AG04450 (cell line): ENCODE results near the gene SERINC4. TPM values are rescaled to one million over a fixed set of nuclear protein-coding genes. Genes with fewer than 3 reads are reported as not detected.
A peak's percentile ranks its signal among the peaks of the same experiment; 100 is the strongest.

Experiments used
- CTCF ChIA-PET: fragments of 300-600, 350-600 bp; formaldehyde crosslinking; extraction: SDS; loops from one replicate; lab custom pipeline; 2022; ENCODE audit warnings: antibody characterized with exemption, inconsistent platforms; lab: Charles Lee
- POLR2A ChIA-PET: fragments of 350-600 bp; formaldehyde crosslinking; extraction: SDS; loops from one replicate; lab custom pipeline; 2021; ENCODE audit warnings: antibody characterized with exemption, inconsistent platforms; lab: Yijun Ruan, JAX
- DNase-seq: peaks from one replicate; pipeline ENCODE4 v3.0.0-alpha.2; 2011; ENCODE audit warnings: low read depth, low spot score
- H3K27ac ChIP-seq: one replicate; pipeline ENCODE4 v1.5.1; 2012; ENCODE audit warnings: low read depth, low read length, control low read depth
- H3K27me3 ChIP-seq: one replicate; pipeline ENCODE4 v1.6.0; 2012; ENCODE audit warnings: low read length; ENCODE audit not compliant: control insufficient read depth, insufficient read depth
- H3K4me3 ChIP-seq: 2 replicates; pipeline ENCODE4 v1.5.1; 2011; ENCODE audit warnings: mild to moderate bottlenecking, low read depth, low read length, control low read depth
- H3K9me3 ChIP-seq: 2 replicates; pipeline ENCODE4 v1.5.1; 2012; ENCODE audit warnings: low read length; ENCODE audit not compliant: control insufficient read depth, insufficient read depth
- CTCF ChIP-seq: IDR thresholded peaks from 2 replicates; pipeline ENCODE4 v1.5.1; 2011; ENCODE audit warnings: low read depth, low read length, control low read depth, inconsistent platforms
- polyA plus RNA-seq: library from polyadenylated mRNA; depleted of rRNA; stranded (reverse); fragments of >200 nt; gene quantifications from 2 replicates; pipeline ENCODE4 v1.2.3, GENCODE V29; 2011

Gene SERINC4
- polyA plus RNA-seq, 1 experiment, result not detected

GRCh38 chr15:43795197-43795596, 4.8 kb downstream of the SERINC4 start:
- Histone ChIP-seq H3K4me3 (no peak overlapping the region), H3K27ac (no peak overlapping the region), H3K27me3 (no peaks in the 10 kb centered on the region), H3K9me3 (peaks cover 3% of the 10 kb centered on the region; the same call in 1 of the 2 replicates)
- POLR2A ChIA-PET, result interaction anchor here (2.3 kb wide), 1 partner anchor 26 kb away, joined by 7 read pairs; no protein-coding TSS in a partner anchor
- DNase-seq, result no peak
- no peak for TF ChIP-seq CTCF
- CTCF ChIA-PET, result interaction anchor here (0.5 to 0.6 kb wide), 2 partner anchors 18 to 27 kb away, joined by 3 to 6 read pairs; partner anchors contain the start of gene ELL3

- Histone ChIP-seq H3K27ac (no peak overlapping the region), H3K4me3 (peak overlapping the region; percentile 100), H3K27me3 (no peaks in the 10 kb centered on the region), H3K9me3 (no peaks in the 10 kb centered on the region; the same call in 1 of the 2 replicates)
- POLR2A ChIA-PET, result interaction anchor here (2.1 to 2.3 kb wide), 2 partner anchors 27 to 30 kb away, joined by 7 to 11 read pairs; partner anchors contain the start of gene MFAP1
- no peak for DNase-seq
- TF ChIP-seq CTCF, result no peak
- CTCF ChIA-PET, result interaction anchor here (0.6 to 1.4 kb wide), 2 partner anchors 38 to 78 kb away, joined by 4 to 5 read pairs; no protein-coding TSS in a partner anchor
Measured at GRCh38 chr15:43794269-43795037, 5.6 kb downstream of the SERINC4 start.

- POLR2A ChIA-PET, result interaction anchor here (0.7 to 2.3 kb wide), 3 partner anchors 28 to 31 kb away, joined by 3 to 11 read pairs (median 7); partner anchors contain the start of gene MFAP1
- no peaks in the 10 kb centered on the region for H3K27me3 ChIP-seq
- no peak overlapping the region for H3K27ac ChIP-seq
- H3K9me3 ChIP-seq, result no peaks in the 10 kb centered on the region; the same call in 1 of the 2 replicates
- H3K4me3 ChIP-seq, result peak overlapping the region; percentile 100
- CTCF ChIA-PET, result interaction anchor here (0.7 to 1.4 kb wide), 4 partner anchors 16 to 79 kb away, joined by 3 to 5 read pairs (median 4); no protein-coding TSS in a partner anchor
- TF ChIP-seq CTCF, result no peak
- DNase-seq, result no peak
Measured at GRCh38 chr15:43793647-43794046, 6.4 kb downstream of the SERINC4 start.

- Histone ChIP-seq H3K9me3 (no peaks in the 10 kb centered on the region; the same call in 1 of the 2 replicates), H3K27me3 (no peaks in the 10 kb centered on the region), H3K4me3 (peak overlapping the region; percentile 100), H3K27ac (peak overlapping the region; percentile 93)
- peak; percentile 31; the same call in 1 of the 2 replicates for TF ChIP-seq CTCF
- no peak for DNase-seq
- CTCF ChIA-PET, result interaction anchor here (0.6 to 1.4 kb wide), 5 partner anchors 15 to 508 kb away, joined by 3 to 5 read pairs (median 3); no protein-coding TSS in a partner anchor
- POLR2A ChIA-PET, result interaction anchor here (0.7 to 2.1 kb wide), 5 partner anchors 10 to 111 kb away, joined by 3 to 11 read pairs (median 3); partner anchors contain the start of gene MFAP1
Measured at GRCh38 chr15:43792761-43793476, 7.1 kb downstream of the SERINC4 start.
